GM18951 (cell line): ENCODE results near the gene DSCAML1.

Experiments used
- POLR2A ChIP-seq: IDR thresholded peaks from 4 replicates; pipeline ENCODE4 v1.6.1; 2011; ENCODE audit warnings: mild to moderate bottlenecking; ENCODE audit not compliant: insufficient read length, insufficient read depth; ENCODE audit errors: extremely low read depth
- in situ Hi-C: fragments of 300-500 bp; cut with MboI; formaldehyde crosslinking; loops from one replicate; pipeline ENCODE4 v1.12.0; 2022; ENCODE audit warnings: low sequenced_read_pairs, mixed read lengths, inconsistent platforms; ENCODE audit not compliant: unreplicated experiment

The DSCAML1 gene

GRCh38 chr11:117807482-117808327 lies 10.7 kb upstream of the DSCAML1 start:
- in situ Hi-C loops, result loop anchor here (10.0 kb wide), 1 partner anchor 383 kb away; no protein-coding TSS in a partner anchor
- TF ChIP-seq POLR2A, result no peak

GRCh38 chr11:117806846-117807245 lies 9.8 kb upstream of the DSCAML1 start:
- in situ Hi-C loops, result loop anchor here (10.0 kb wide), 1 partner anchor 382 kb away; no protein-coding TSS in a partner anchor
- no peak for TF ChIP-seq POLR2A

- no peak for TF ChIP-seq POLR2A
- in situ Hi-C loops, result loop anchor here (10.0 kb wide), 1 partner anchor 380 kb away; no protein-coding TSS in a partner anchor
Measured at GRCh38 chr11:117805045-117805444, 8.0 kb upstream of the DSCAML1 start.

GRCh38 chr11:117803896-117804295 lies 6.9 kb upstream of the DSCAML1 start:
- in situ Hi-C loops, result loop anchor here (10.0 kb wide), 1 partner anchor 379 kb away; no protein-coding TSS in a partner anchor
- TF ChIP-seq POLR2A, result no peak

GRCh38 chr11:117799634-117800033 lies 2.6 kb upstream of the DSCAML1 start:
- in situ Hi-C loops, result loop anchor here (10.0 kb wide), 1 partner anchor 375 kb away; no protein-coding TSS in a partner anchor
- no peak for TF ChIP-seq POLR2A

- in situ Hi-C loops, result no loop called here
- no peak for TF ChIP-seq POLR2A
Measured at GRCh38 chr11:117796456-117796871, 552 bp downstream of the DSCAML1 start.

GRCh38 chr11:117795638-117796455 lies 1.2 kb downstream of the DSCAML1 start:
- in situ Hi-C loops, result no loop called here
- no peak for TF ChIP-seq POLR2A

- in situ Hi-C loops, result no loop called here
- TF ChIP-seq POLR2A, result no peak
Measured at GRCh38 chr11:117794772-117795629, 2.0 kb downstream of the DSCAML1 start.

- no peak for TF ChIP-seq POLR2A
Measured at GRCh38 chr11:117794135-117794534, 2.9 kb downstream of the DSCAML1 start.

GRCh38 chr11:117793583-117793982 lies 3.4 kb downstream of the DSCAML1 start:
- in situ Hi-C loops, result no loop called here
- no peak for TF ChIP-seq POLR2A

More at GRCh38 chr11:117794135-117794534, 2.9 kb downstream of the DSCAML1 start:
- in situ Hi-C loops, result no loop called here

GRCh38 chr11:117792992-117793391 lies 4.0 kb downstream of the DSCAML1 start:
- in situ Hi-C loops, result no loop called here
- TF ChIP-seq POLR2A, result no peak

- in situ Hi-C loops, result no loop called here
- no peak for TF ChIP-seq POLR2A
Measured at GRCh38 chr11:117792241-117792640, 4.8 kb downstream of the DSCAML1 start.
